ENCODE data around the gene NAA40. TPM values are rescaled to one million over a fixed set of nuclear protein-coding genes. Genes with fewer than 3 reads are reported as not detected.

The NAA40 gene
- total RNA-seq, 1 donor from 2014 or later, result 20.4 TPM

- Histone ChIP-seq H3K36me3 (peaks cover 64% of the 10 kb centered on the region), H3K27me3 (ENCODE audit: low read depth) (no peaks in the 10 kb centered on the region), H3K4me3 (no peak overlapping the region), H3K9me3 (no peaks in the 10 kb centered on the region), H3K4me1 (peaks cover 24% of the 10 kb centered on the region), H3K27ac (no peak overlapping the region)
- DNase-seq, result no peak
- TF ChIP-seq, protein P1, sequence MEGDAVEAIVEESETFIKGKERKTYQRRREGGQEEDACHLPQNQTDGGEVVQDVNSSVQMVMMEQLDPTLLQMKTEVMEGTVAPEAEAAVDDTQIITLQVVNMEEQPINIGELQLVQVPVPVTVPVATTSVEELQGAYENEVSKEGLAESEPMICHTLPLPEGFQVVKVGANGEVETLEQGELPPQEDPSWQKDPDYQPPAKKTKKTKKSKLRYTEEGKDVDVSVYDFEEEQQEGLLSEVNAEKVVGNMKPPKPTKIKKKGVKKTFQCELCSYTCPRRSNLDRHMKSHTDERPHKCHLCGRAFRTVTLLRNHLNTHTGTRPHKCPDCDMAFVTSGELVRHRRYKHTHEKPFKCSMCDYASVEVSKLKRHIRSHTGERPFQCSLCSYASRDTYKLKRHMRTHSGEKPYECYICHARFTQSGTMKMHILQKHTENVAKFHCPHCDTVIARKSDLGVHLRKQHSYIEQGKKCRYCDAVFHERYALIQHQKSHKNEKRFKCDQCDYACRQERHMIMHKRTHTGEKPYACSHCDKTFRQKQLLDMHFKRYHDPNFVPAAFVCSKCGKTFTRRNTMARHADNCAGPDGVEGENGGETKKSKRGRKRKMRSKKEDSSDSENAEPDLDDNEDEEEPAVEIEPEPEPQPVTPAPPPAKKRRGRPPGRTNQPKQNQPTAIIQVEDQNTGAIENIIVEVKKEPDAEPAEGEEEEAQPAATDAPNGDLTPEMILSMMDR (IDR thresholded peaks at IDR 0.05), result no peak
- peak; percentile 73 to 86 for ATAC-seq
- intact Hi-C loops (cut with DNase I), result no loop called here
Measured at GRCh38 chr11:63896071-63896470, 42.7 kb upstream of the NAA40 start.

DNA sequence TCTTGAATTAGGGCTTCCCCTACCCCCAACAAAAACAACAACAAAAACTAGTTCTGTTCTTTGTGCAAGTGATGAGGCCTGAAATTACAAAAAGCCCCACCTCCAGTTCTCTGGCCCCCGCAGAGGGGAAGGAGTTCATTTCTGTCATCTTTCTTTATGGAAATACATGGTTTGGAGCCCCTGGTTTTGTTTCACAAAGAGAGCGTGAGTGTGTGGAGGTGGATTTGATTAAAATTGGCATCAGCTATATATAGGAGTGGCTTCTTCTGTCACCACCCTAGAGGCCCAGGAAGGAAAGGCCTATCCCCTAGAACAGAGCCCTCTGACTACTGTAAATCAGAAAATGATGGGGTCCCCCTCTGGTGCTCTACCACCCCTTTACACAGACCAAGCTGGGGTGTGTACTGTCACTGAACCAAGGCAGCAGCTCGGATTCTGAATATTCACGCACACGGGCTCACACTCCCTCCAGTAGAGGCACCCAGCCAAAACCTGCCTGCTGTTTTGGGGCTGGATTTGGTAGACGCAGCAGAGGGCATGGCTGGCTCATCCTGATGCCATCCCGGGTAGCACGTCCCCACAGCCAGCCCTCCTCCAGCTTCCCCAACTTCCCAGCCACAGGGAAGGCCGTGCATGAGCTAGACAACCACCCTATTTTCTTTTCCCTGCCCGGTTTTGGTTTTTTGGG is 41.2 kb upstream of the NAA40 start:
- Histone ChIP-seq H3K36me3 (peaks cover 75% of the 10 kb centered on the region), H3K9me3 (no peaks in the 10 kb centered on the region), H3K4me3 (no peak overlapping the region), H3K27ac (no peak overlapping the region), H3K27me3 (ENCODE audit: low read depth) (no peaks in the 10 kb centered on the region), H3K4me1 (peaks cover 10% of the 10 kb centered on the region)
- TF ChIP-seq, protein P1 (IDR thresholded peaks at IDR 0.05), result no peak
- DNase-seq, result no peak
- intact Hi-C loops (cut with DNase I), result no loop called here
- ATAC-seq, result no peak

DNA sequence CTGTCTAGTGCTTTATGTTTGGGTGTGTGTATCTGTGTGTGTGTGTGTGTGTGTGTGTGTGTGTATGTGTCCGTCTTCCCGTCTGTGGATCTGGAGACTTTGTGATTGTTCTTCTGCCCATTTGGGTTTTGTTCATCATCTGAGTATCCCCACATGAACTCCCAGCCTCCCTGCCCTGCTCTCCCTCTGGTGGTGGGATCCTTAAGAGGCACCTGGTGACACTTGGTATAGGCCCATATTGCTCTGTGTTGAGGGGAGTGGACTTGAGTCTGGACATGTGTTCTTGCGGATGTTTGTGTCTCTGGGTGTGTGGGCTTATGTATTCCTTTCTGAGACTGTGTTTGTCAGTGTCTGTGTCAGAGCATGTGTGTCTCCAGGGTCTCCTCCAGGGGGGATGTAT is 37.1 kb upstream of the NAA40 start:
- intact Hi-C loops (cut with DNase I), result no loop called here
- no peak for DNase-seq
- TF ChIP-seq, protein P1 (IDR thresholded peaks at IDR 0.05), result no peak

GRCh38 chr11:63903884-63904283 is 34.9 kb upstream of the NAA40 start:
- intact Hi-C loops (cut with DNase I), result no loop called here
- H3K4me3 ChIP-seq, result no peak overlapping the region
- no peaks in the 10 kb centered on the region for H3K27me3 ChIP-seq (ENCODE audit: low read depth)
- H3K9me3 ChIP-seq, result no peaks in the 10 kb centered on the region
- TF ChIP-seq, protein P1 (IDR thresholded peaks at IDR 0.05), result no peak
- ATAC-seq, result no peak
- H3K36me3 ChIP-seq, result peaks cover 94% of the 10 kb centered on the region
- H3K27ac ChIP-seq, result no peak overlapping the region
- no peak for DNase-seq
- H3K4me1 ChIP-seq, result peaks cover 6% of the 10 kb centered on the region

More for the DNA sequence above, 37.1 kb upstream of the NAA40 start:
- ATAC-seq, result no peak
- Histone ChIP-seq H3K9me3 (no peaks in the 10 kb centered on the region), H3K27me3 (ENCODE audit: low read depth) (no peaks in the 10 kb centered on the region), H3K27ac (no peak overlapping the region), H3K4me1 (peaks cover 5% of the 10 kb centered on the region), H3K4me3 (no peak overlapping the region), H3K36me3 (peaks cover 94% of the 10 kb centered on the region)

GRCh38 chr11:63904743-63905142 is 34.1 kb upstream of the NAA40 start:
- TF ChIP-seq, protein P1 (IDR thresholded peaks at IDR 0.05), result no peak
- H3K27ac ChIP-seq, result no peak overlapping the region
- intact Hi-C loops (cut with DNase I), result no loop called here
- H3K27me3 ChIP-seq (ENCODE audit: low read depth), result no peaks in the 10 kb centered on the region
- H3K36me3 ChIP-seq, result peaks cover 94% of the 10 kb centered on the region
- no peaks in the 10 kb centered on the region for H3K9me3 ChIP-seq
- peaks cover 6% of the 10 kb centered on the region for H3K4me1 ChIP-seq
- DNase-seq (no peak), ATAC-seq (no peak)
- H3K4me3 ChIP-seq, result no peak overlapping the region

Data from lower lobe of right lung (tissue), 2 donors.